Tibial nerve (tissue), 4 donors: Measurements from ENCODE around the gene ARHGAP23.

Experiments
- EP300 ChIP-seq, 2 donors: sonication (generic); formaldehyde crosslinking; IDR thresholded peaks; one replicate each; pipeline ENCODE4 v1.6.1; 2017; ENCODE audit warnings: antibody characterized with exemption in 2 of 2, mild to moderate bottlenecking in 1 of 2
- POLR2A ChIP-seq, 2 donors: fragments of 450-650 bp; IDR thresholded peaks; one replicate each; pipeline ENCODE4 v1.6.1; 2017; ENCODE audit warnings: antibody characterized with exemption in 2 of 2, mild to moderate bottlenecking in 2 of 2, moderate library complexity in 2 of 2
- TF ChIP-seq, protein P1 (sequence below), 5 experiments: fragments of 200-600 bp in 3 of 5; fragments of 450-650 bp in 2 of 5; sonication (generic) in 3 of 5; IDR thresholded peaks; one replicate each; pipeline ENCODE4 v1.5.1; 2016 to 2019; ENCODE audit warnings: antibody characterized with exemption in 5 of 5, mild to moderate bottlenecking in 3 of 5, moderate library complexity in 2 of 5

- TF ChIP-seq POLR2A (IDR thresholded peaks at IDR 0.05) (no peak), EP300 (IDR thresholded peaks at IDR 0.05) (no peak)
- TF ChIP-seq, protein P1, sequence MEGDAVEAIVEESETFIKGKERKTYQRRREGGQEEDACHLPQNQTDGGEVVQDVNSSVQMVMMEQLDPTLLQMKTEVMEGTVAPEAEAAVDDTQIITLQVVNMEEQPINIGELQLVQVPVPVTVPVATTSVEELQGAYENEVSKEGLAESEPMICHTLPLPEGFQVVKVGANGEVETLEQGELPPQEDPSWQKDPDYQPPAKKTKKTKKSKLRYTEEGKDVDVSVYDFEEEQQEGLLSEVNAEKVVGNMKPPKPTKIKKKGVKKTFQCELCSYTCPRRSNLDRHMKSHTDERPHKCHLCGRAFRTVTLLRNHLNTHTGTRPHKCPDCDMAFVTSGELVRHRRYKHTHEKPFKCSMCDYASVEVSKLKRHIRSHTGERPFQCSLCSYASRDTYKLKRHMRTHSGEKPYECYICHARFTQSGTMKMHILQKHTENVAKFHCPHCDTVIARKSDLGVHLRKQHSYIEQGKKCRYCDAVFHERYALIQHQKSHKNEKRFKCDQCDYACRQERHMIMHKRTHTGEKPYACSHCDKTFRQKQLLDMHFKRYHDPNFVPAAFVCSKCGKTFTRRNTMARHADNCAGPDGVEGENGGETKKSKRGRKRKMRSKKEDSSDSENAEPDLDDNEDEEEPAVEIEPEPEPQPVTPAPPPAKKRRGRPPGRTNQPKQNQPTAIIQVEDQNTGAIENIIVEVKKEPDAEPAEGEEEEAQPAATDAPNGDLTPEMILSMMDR (IDR thresholded peaks at IDR 0.05), result no peak
These were observed 8.1 kb downstream of the ARHGAP23 start for GRCh38 chr17:38436386-38436785.
